ENCODE results near the gene KIAA1755.

The KIAA1755 gene

DNA sequence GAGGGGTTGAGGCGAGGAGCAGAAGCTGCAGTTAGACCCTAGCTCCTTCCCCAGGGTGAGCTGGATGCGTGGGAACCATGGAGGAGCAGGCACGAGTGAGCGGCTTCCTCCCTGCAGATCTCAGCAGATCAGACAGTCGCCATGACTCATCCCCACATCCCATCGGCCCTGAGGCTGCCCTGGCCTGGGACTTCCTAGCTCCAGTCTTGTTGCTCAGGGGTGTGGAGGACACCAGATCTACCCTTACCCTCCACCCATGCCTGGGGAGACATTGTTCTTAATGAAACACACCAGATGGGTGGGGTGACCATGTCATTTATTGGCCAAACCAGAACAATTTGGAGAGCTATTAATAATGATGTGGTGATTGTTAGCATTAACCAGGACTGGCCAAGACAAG is 59.2 kb downstream of the KIAA1755 start:
- H3K4me3 ChIP-seq (ENCODE audit: low read depth, low read length), result no peak overlapping the region
- peak; percentile 79 for DNase-seq (ENCODE audit: low read depth)
- no peak for TF ChIP-seq POLR2A (IDR thresholded peaks at IDR 0.05; ENCODE audit: extremely low read depth, insufficient read length)
- TF ChIP-seq, protein P1, sequence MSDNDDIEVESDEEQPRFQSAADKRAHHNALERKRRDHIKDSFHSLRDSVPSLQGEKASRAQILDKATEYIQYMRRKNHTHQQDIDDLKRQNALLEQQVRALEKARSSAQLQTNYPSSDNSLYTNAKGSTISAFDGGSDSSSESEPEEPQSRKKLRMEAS (IDR thresholded peaks at IDR 0.05; ENCODE audit: low read depth, low read length), result no peak
- TF ChIP-seq MYC (IDR thresholded peaks at IDR 0.05; ENCODE audit: low read depth, low read length), result no peak
- no peak for TF ChIP-seq CTCF (IDR thresholded peaks at IDR 0.05; ENCODE audit: low read depth, low read length)

GRCh38 chr20:38200646-38201045 is 59.9 kb downstream of the KIAA1755 start:
- no peak overlapping the region for H3K4me3 ChIP-seq (ENCODE audit: low read depth, low read length)
- no peak for DNase-seq (ENCODE audit: low read depth)
- no peak for TF ChIP-seq MYC (IDR thresholded peaks at IDR 0.05; ENCODE audit: low read depth, low read length)
- TF ChIP-seq POLR2A (IDR thresholded peaks at IDR 0.05; ENCODE audit: extremely low read depth, insufficient read length), result no peak
- TF ChIP-seq CTCF (IDR thresholded peaks at IDR 0.05; ENCODE audit: low read depth, low read length), result no peak
- TF ChIP-seq, protein P1 (IDR thresholded peaks at IDR 0.05; ENCODE audit: low read depth, low read length), result no peak

DNA sequence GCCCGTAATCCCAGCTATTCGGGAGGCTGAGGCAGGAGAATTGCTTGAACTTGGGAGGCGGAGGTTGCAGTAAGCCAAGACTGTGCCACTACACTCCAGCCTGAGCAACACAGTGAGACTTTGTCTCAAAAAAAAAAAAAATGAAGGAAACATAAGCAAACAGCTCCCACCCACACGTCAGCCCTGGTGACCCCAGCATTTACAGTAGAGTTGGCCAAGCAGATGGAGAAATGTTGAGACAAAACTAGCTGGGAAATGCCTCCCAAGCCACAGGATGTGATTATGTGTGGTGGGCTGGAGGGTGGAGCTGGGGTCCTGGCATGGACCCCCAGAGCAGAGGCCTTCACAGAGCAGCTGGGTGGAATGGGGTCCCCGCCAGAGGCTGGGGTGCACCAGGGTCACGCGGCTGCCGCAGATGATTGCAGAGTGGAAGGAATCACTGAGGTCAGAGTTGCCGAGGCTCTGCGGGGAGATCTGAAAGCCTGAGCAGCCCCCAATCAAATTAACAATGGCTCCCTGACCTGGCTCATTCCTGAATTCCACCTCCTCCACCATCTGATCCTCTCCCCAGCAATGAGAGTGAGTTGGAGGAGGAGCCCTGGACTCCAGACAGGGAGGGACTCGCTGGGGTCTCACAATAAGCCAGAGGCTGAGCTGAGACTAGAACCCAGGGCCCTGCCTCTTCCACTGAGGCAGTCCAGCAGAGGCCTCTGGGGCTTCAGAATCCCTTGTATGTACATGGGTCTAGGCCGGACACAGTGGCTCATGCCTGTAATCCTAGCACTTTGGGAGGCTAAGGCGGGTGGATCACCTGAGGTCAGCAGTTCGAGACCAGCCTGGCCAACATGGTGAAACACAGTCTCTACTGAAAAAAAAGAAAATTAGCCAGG is 60.8 kb downstream of the KIAA1755 start:
- no peak overlapping the region for H3K4me3 ChIP-seq (ENCODE audit: low read depth, low read length)
- TF ChIP-seq MYC (IDR thresholded peaks at IDR 0.05; ENCODE audit: low read depth, low read length) (no peak), CTCF (IDR thresholded peaks at IDR 0.05; ENCODE audit: low read depth, low read length) (no peak), POLR2A (IDR thresholded peaks at IDR 0.05; ENCODE audit: extremely low read depth, insufficient read length) (no peak)
- TF ChIP-seq, protein P1 (IDR thresholded peaks at IDR 0.05; ENCODE audit: low read depth, low read length), result no peak
- DNase-seq (ENCODE audit: low read depth), result no peak

- TF ChIP-seq MYC (IDR thresholded peaks at IDR 0.05; ENCODE audit: low read depth, low read length) (no peak), CTCF (IDR thresholded peaks at IDR 0.05; ENCODE audit: low read depth, low read length) (no peak), POLR2A (IDR thresholded peaks at IDR 0.05; ENCODE audit: extremely low read depth, insufficient read length) (no peak)
- TF ChIP-seq, protein P1 (IDR thresholded peaks at IDR 0.05; ENCODE audit: low read depth, low read length), result no peak
- no peak for DNase-seq (ENCODE audit: low read depth)
- H3K4me3 ChIP-seq (ENCODE audit: low read depth, low read length), result no peak overlapping the region
These were observed 62.2 kb downstream of the KIAA1755 start for GRCh38 chr20:38198238-38198861.

GRCh38 chr20:38197619-38198018 is 62.9 kb downstream of the KIAA1755 start:
- no peak for DNase-seq (ENCODE audit: low read depth)
- no peak overlapping the region for H3K4me3 ChIP-seq (ENCODE audit: low read depth, low read length)
- TF ChIP-seq POLR2A (IDR thresholded peaks at IDR 0.05; ENCODE audit: extremely low read depth, insufficient read length), result no peak
- no peak for TF ChIP-seq CTCF (IDR thresholded peaks at IDR 0.05; ENCODE audit: low read depth, low read length)
- no peak for TF ChIP-seq MYC (IDR thresholded peaks at IDR 0.05; ENCODE audit: low read depth, low read length)
- TF ChIP-seq, protein P1 (IDR thresholded peaks at IDR 0.05; ENCODE audit: low read depth, low read length), result no peak
